GM23338 (cell line): Measurements from ENCODE around the gene ZBTB7C. TPM values are rescaled to one million over a fixed set of nuclear protein-coding genes. Genes with fewer than 3 reads are reported as not detected.

Source experiments
- ATAC-seq: fragments of 200-7000 bp; cut with Tn5 transposase; 3 replicates; pipeline ENCODE4 v1.9.1; 2020
- DNase-seq: peaks from one replicate; pipeline ENCODE4 v3.0.0-alpha.2; 2015; ENCODE audit warnings: low spot score
- H2AFZ ChIP-seq: fragments of 200-600 bp; sonication (generic); 2 replicates; pipeline ENCODE4 v1.8.0; 2016; ENCODE audit warnings: antibody characterized with exemption, mild to moderate bottlenecking, moderate library complexity
- H3F3A ChIP-seq: fragments of 200-600 bp; sonication (generic); replicated peaks from 2 replicates; pipeline ENCODE4 v1.8.0; 2017; ENCODE audit warnings: antibody characterized with exemption, mixed run types, low read depth
- H3K27ac ChIP-seq: fragments of 200-600 bp; sonication (generic); 2 replicates; pipeline ENCODE4 v1.6.1; 2016; ENCODE audit warnings: low read depth
- H3K27me3 ChIP-seq: fragments of 200-600 bp; sonication (generic); 2 replicates; pipeline ENCODE4 v1.8.0; 2016; ENCODE audit warnings: mild to moderate bottlenecking, mixed run types, moderate library complexity; ENCODE audit not compliant: insufficient read depth
- H3K36me3 ChIP-seq: fragments of 200-600 bp; sonication (generic); 2 replicates; pipeline ENCODE4 v1.8.0; 2016; ENCODE audit warnings: mild to moderate bottlenecking; ENCODE audit not compliant: insufficient read depth
- H3K4me1 ChIP-seq: fragments of 200-600 bp; sonication (generic); 2 replicates; pipeline ENCODE4 v1.8.0; 2016; ENCODE audit warnings: mild to moderate bottlenecking, moderate library complexity; ENCODE audit not compliant: insufficient read depth
- H3K4me2 ChIP-seq: fragments of 200-600 bp; sonication (generic); 2 replicates; pipeline ENCODE4 v1.7.1; 2017; ENCODE audit warnings: mixed run types
- H3K4me3 ChIP-seq: fragments of 200-600 bp; sonication (generic); 2 replicates; pipeline ENCODE4 v1.6.1; 2016; ENCODE audit warnings: mixed run types
- H3K79me2 ChIP-seq: fragments of 200-600 bp; sonication (generic); replicated peaks from 2 replicates; pipeline ENCODE4 v1.8.0; 2017; ENCODE audit warnings: mild to moderate bottlenecking; ENCODE audit not compliant: insufficient read depth
- H3K9me2 ChIP-seq: fragments of 200-600 bp; sonication (generic); 2 replicates; pipeline ENCODE4 v1.8.0; 2017; ENCODE audit not compliant: insufficient read depth
- H4K20me1 ChIP-seq: fragments of 200-600 bp; sonication (generic); replicated peaks from 2 replicates; pipeline ENCODE4 v1.8.0; 2017; ENCODE audit warnings: mild to moderate bottlenecking; ENCODE audit not compliant: insufficient read depth
- H3K27ac Mint-ChIP-seq: 2 replicates; pipeline ENCODE4 v1.8.0; 2020; ENCODE audit warnings: inconsistent platforms, mild to moderate bottlenecking, moderate library complexity, mixed read lengths
- H3K27me3 Mint-ChIP-seq: 3 replicates; pipeline ENCODE4 v1.8.0; 2022; ENCODE audit warnings: low read depth, mild to moderate bottlenecking, moderate library complexity, mixed read lengths, inconsistent platforms; ENCODE audit not compliant: insufficient read depth, poor library complexity
- H3K36me3 Mint-ChIP-seq: 3 replicates; pipeline ENCODE4 v1.8.0; 2021; ENCODE audit warnings: low read depth, mild to moderate bottlenecking, inconsistent platforms, moderate library complexity, mixed read lengths
- H3K4me1 Mint-ChIP-seq: 3 replicates; pipeline ENCODE4 v1.8.0; 2020; ENCODE audit warnings: mild to moderate bottlenecking, inconsistent platforms, mixed read lengths
- H3K4me3 Mint-ChIP-seq: 3 replicates; pipeline ENCODE4 v1.8.0; 2021; ENCODE audit warnings: moderate library complexity, mild to moderate bottlenecking, inconsistent platforms, mixed read lengths
- H3K9me3 Mint-ChIP-seq: 3 replicates; pipeline ENCODE4 v1.8.0; 2020; ENCODE audit warnings: moderate library complexity, mild to moderate bottlenecking, inconsistent platforms, mixed read lengths
- CREB1 ChIP-seq: fragments of 250-450 bp; sonication (Bioruptor Pico); IDR thresholded peaks from 2 replicates; pipeline ENCODE4 v1.5.0; 2020; ENCODE audit warnings: low read depth, mild to moderate bottlenecking, moderate library complexity
- CTCF ChIP-seq, 2 experiments: fragments of 200-600 bp in 1 of 2; sonication (generic) in 1 of 2; conservative IDR thresholded peaks; 2 replicates each; pipeline versions ENCODE4 v1.5.1 to v1.6.1; 2016 to 2017; ENCODE audit warnings: antibody characterized with exemption in 2 of 2, low read depth in 2 of 2, mild to moderate bottlenecking in 2 of 2, moderate library complexity in 1 of 2
- ETS1 ChIP-seq: IDR thresholded peaks from 2 replicates; pipeline ENCODE4 v1.6.1; 2016; ENCODE audit warnings: antibody characterized with exemption
- EZH2 ChIP-seq: fragments of 200-600 bp; sonication (generic); IDR thresholded peaks from one replicate; pipeline ENCODE4 v1.8.0; 2017; ENCODE audit warnings: antibody characterized with exemption, mild to moderate bottlenecking, low read depth; ENCODE audit not compliant: unreplicated experiment
- EZH2phosphoT487 ChIP-seq: fragments of 200-600 bp; sonication (generic); IDR thresholded peaks from one replicate; pipeline ENCODE4 v1.8.1; 2018; ENCODE audit warnings: antibody characterized with exemption; ENCODE audit not compliant: unreplicated experiment
- STAT1 ChIP-seq: IDR thresholded peaks from one replicate; pipeline ENCODE4 v1.6.1; 2016; ENCODE audit warnings: antibody characterized with exemption; ENCODE audit not compliant: unreplicated experiment
- ZNF114 ChIP-seq: fragments of 250-450 bp; sonication (Bioruptor Pico); IDR thresholded peaks from 2 replicates; pipeline ENCODE4 v1.5.0; 2020; ENCODE audit warnings: mild to moderate bottlenecking, moderate library complexity
- ZNF462 ChIP-seq: fragments of 250-450 bp; sonication (Bioruptor Pico); IDR thresholded peaks from 2 replicates; pipeline ENCODE4 v1.5.0; 2020; ENCODE audit warnings: mild to moderate bottlenecking, moderate library complexity
- polyA plus RNA-seq: library from polyadenylated mRNA; unstranded; fragments of >200 nt; fragmentation: Nextera tagmentation; extraction: Ambion mirVana; gene quantifications from 2 replicates; pipeline ENCODE4 v1.2.1, GENCODE V29; 2016
- total RNA-seq: library from RNA; depleted of rRNA; stranded (reverse); fragments of >200 nt; shearing (Covaris generic); gene quantifications from 2 replicates; pipeline ENCODE4 v1.2.3, GENCODE V29; 2014

ZBTB7C gene
- total and polyA plus RNA-seq, 2 experiments from 2014 or later, result 0.03 to 0.14 TPM

- H3K4me1 Mint-ChIP-seq, result peaks cover 31% of the 10 kb centered on the region
- Histone ChIP-seq H3K4me3 (peak overlapping the region; percentile 84), H4K20me1 (0 out of 2 replicates have a peak, but pooled peaks cover 4% of the 10 kb centered on the region), H3K9me2 (no peaks in the 10 kb centered on the region), H2AFZ (no peak overlapping the region), H3K27ac (no peak overlapping the region), H3K36me3 (no peaks in the 10 kb centered on the region), H3K27me3 (peaks cover 76% of the 10 kb centered on the region), H3F3A (no peaks in the 10 kb centered on the region), H3K79me2 (no peaks in the 10 kb centered on the region), H3K4me2 (peak overlapping the region; percentile 88), H3K4me1 (peaks cover 21% of the 10 kb centered on the region)
- peaks cover 54% of the 10 kb centered on the region for H3K27me3 Mint-ChIP-seq
- no peaks in the 10 kb centered on the region for H3K9me3 Mint-ChIP-seq
- DNase-seq, result no peak
- H3K4me3 Mint-ChIP-seq, result peak overlapping the region; percentile 80
- ATAC-seq, result no peak
- H3K27ac Mint-ChIP-seq, result no peak overlapping the region
- TF ChIP-seq STAT1, result no peak
- no peak for TF ChIP-seq ETS1
- TF ChIP-seq EZH2, result peak; percentile 18
- H3K36me3 Mint-ChIP-seq, result no peaks in the 10 kb centered on the region; the same call in 2 of the 3 replicates
Observed at GRCh38 chr18:48407358-48407757, 1.8 kb downstream of the ZBTB7C start.

- Mint-ChIP-seq H3K9me3 (no peaks in the 10 kb centered on the region), H3K36me3 (no peaks in the 10 kb centered on the region; the same call in 2 of the 3 replicates), H3K27me3 (peaks cover 40% of the 10 kb centered on the region), H3K4me3 (no peak overlapping the region), H3K27ac (no peak overlapping the region), H3K4me1 (peaks cover 30% of the 10 kb centered on the region)
- H3K36me3 ChIP-seq, result no peaks in the 10 kb centered on the region
- H4K20me1 ChIP-seq, result 0 out of 2 replicates have a peak, but pooled peaks cover 2% of the 10 kb centered on the region
- H3K27ac ChIP-seq, result no peak overlapping the region
- ATAC-seq (no peak), DNase-seq (no peak)
- H2AFZ ChIP-seq, result no peak overlapping the region
- no peak overlapping the region for H3K4me3 ChIP-seq
- no peaks in the 10 kb centered on the region for H3K79me2 ChIP-seq
- no peak overlapping the region for H3K4me2 ChIP-seq
- H3K4me1 ChIP-seq, result peaks cover 16% of the 10 kb centered on the region
- H3K27me3 ChIP-seq, result peaks cover 63% of the 10 kb centered on the region
- H3K9me2 ChIP-seq, result no peaks in the 10 kb centered on the region
- TF ChIP-seq EZH2 (no peak), STAT1 (no peak), CTCF (conservative IDR thresholded peaks at IDR 0.05; ENCODE audit: low read depth in 2 of 2) (no peak), ETS1 (no peak), EZH2phosphoT487 (no peak), ZNF462 (CRISPR knock-in tag) (no peak), ZNF114 (no peak), CREB1 (CRISPR knock-in tag) (no peak)
- H3F3A ChIP-seq, result no peaks in the 10 kb centered on the region
Observed at GRCh38 chr18:48405978-48406377, 3.2 kb downstream of the ZBTB7C start.
